BE2C (cell line): ENCODE measurements around the gene SPTBN4.
A peak's percentile ranks its signal among the peaks of the same experiment; 100 is the strongest.

Source experiments
- DNase-seq: peaks from one replicate; pipeline ENCODE4 v3.0.0-alpha.2; 2020
- H3K27me3 ChIP-seq: fragments of 250-450 bp; sonication (Bioruptor Pico); 2 replicates; pipeline ENCODE4 v1.5.1; 2020; ENCODE audit warnings: mild to moderate bottlenecking
- H3K36me3 ChIP-seq: fragments of 250-450 bp; sonication (Bioruptor Pico); 2 replicates; pipeline ENCODE4 v1.5.1; 2020; ENCODE audit warnings: mild to moderate bottlenecking
- H3K4me1 ChIP-seq: fragments of 250-450 bp; sonication (Bioruptor Pico); 2 replicates; pipeline ENCODE4 v1.5.1; 2020
- H3K4me3 ChIP-seq: 2 replicates; pipeline ENCODE4 v1.5.1; 2011; ENCODE audit warnings: low read depth, low read length
- H3K9me3 ChIP-seq: fragments of 250-450 bp; sonication (Bioruptor Pico); 2 replicates; pipeline ENCODE4 v1.5.1; 2020
- CTCF ChIP-seq: IDR thresholded peaks from 2 replicates; pipeline ENCODE4 v1.5.1; 2012; ENCODE audit warnings: mild to moderate bottlenecking, low read depth, low read length

The SPTBN4 gene

GRCh38 chr19:40501599-40501998 is 34.8 kb downstream of the SPTBN4 start:
- Histone ChIP-seq H3K36me3 (no peaks in the 10 kb centered on the region), H3K9me3 (no peaks in the 10 kb centered on the region), H3K4me1 (peaks cover 10% of the 10 kb centered on the region), H3K27me3 (no peaks in the 10 kb centered on the region), H3K4me3 (no peak overlapping the region)
- no peak for TF ChIP-seq CTCF
- DNase-seq: no peak

GRCh38 chr19:40502081-40502480 is 35.3 kb downstream of the SPTBN4 start:
- Histone ChIP-seq H3K36me3 (no peaks in the 10 kb centered on the region), H3K4me1 (peaks cover 10% of the 10 kb centered on the region), H3K9me3 (no peaks in the 10 kb centered on the region), H3K27me3 (no peaks in the 10 kb centered on the region), H3K4me3 (no peak overlapping the region)
- DNase-seq: no peak
- no peak for TF ChIP-seq CTCF

- peaks cover 10% of the 10 kb centered on the region for H3K4me1 ChIP-seq
- H3K4me3 ChIP-seq: no peak overlapping the region
- no peaks in the 10 kb centered on the region for H3K36me3 ChIP-seq
- TF ChIP-seq CTCF: peak; percentile 36; the same call in 1 of the 2 replicates
- H3K27me3 ChIP-seq: no peaks in the 10 kb centered on the region
- no peaks in the 10 kb centered on the region for H3K9me3 ChIP-seq
- DNase-seq: no peak
Measured at GRCh38 chr19:40502647-40503319, 36.0 kb downstream of the SPTBN4 start.

- TF ChIP-seq CTCF: no peak
- peaks cover 10% of the 10 kb centered on the region for H3K4me1 ChIP-seq
- peak; percentile 78 for DNase-seq
- no peaks in the 10 kb centered on the region for H3K9me3 ChIP-seq
- no peaks in the 10 kb centered on the region for H3K27me3 ChIP-seq
- no peaks in the 10 kb centered on the region for H3K36me3 ChIP-seq
- no peak overlapping the region for H3K4me3 ChIP-seq
Measured at GRCh38 chr19:40503320-40503695, 36.5 kb downstream of the SPTBN4 start.

GRCh38 chr19:40506099-40506498 is 39.3 kb downstream of the SPTBN4 start:
- H3K36me3 ChIP-seq: no peaks in the 10 kb centered on the region
- no peak for DNase-seq
- no peak for TF ChIP-seq CTCF
- no peaks in the 10 kb centered on the region for H3K9me3 ChIP-seq
- H3K27me3 ChIP-seq: no peaks in the 10 kb centered on the region
- H3K4me3 ChIP-seq: no peak overlapping the region
- H3K4me1 ChIP-seq: peaks cover 10% of the 10 kb centered on the region

- Histone ChIP-seq H3K36me3 (no peaks in the 10 kb centered on the region), H3K4me1 (peaks cover 7% of the 10 kb centered on the region), H3K9me3 (no peaks in the 10 kb centered on the region), H3K4me3 (no peak overlapping the region), H3K27me3 (no peaks in the 10 kb centered on the region)
- no peak for TF ChIP-seq CTCF
- DNase-seq: no peak
Measured at GRCh38 chr19:40507892-40508291, 41.1 kb downstream of the SPTBN4 start.
